ENCODE measurements around the gene ABCC10.
"Not testable (repeated sequence)": the region's sequence is repeated elsewhere in the genome, so short reads cannot be mapped to it uniquely, and the experiment has no call there.

The ABCC10 gene

GRCh38 chr6:43450699-43451131, 23.4 kb downstream of the ABCC10 start:
- no peak for FAIRE-seq

GRCh38 chr6:43451348-43451747, 24.0 kb downstream of the ABCC10 start:
- no peak for FAIRE-seq

GRCh38 chr6:43451939-43452338, 24.6 kb downstream of the ABCC10 start:
- FAIRE-seq = no peak

- no peak for FAIRE-seq
Observed at GRCh38 chr6:43452896-43453295, 25.6 kb downstream of the ABCC10 start.

GRCh38 chr6:43453831-43454230, 26.5 kb downstream of the ABCC10 start:
- no peak for FAIRE-seq

- FAIRE-seq = no peak
Observed at GRCh38 chr6:43454290-43454695, 27.0 kb downstream of the ABCC10 start.

- no peak for FAIRE-seq
Observed at GRCh38 chr6:43454696-43455530, 27.6 kb downstream of the ABCC10 start.

GRCh38 chr6:43455531-43456428, 28.4 kb downstream of the ABCC10 start, which contains the start of gene DLK2:
DLK2 (minus strand) TSS chr6:43455548; CDS start chr6:43454825, 723 bp downstream.
- FAIRE-seq = no peak

GRCh38 chr6:43457643-43458042, 30.3 kb downstream of the ABCC10 start:
- no peak for FAIRE-seq

GRCh38 chr6:43458154-43458553, 30.8 kb downstream of the ABCC10 start:
- FAIRE-seq = not testable (repeated sequence)

GRCh38 chr6:43459535-43459934, 32.2 kb downstream of the ABCC10 start:
- FAIRE-seq = no peak

- no peak for FAIRE-seq
Observed at GRCh38 chr6:43460032-43460431, 32.7 kb downstream of the ABCC10 start.

- no peak for FAIRE-seq
Observed at GRCh38 chr6:43461936-43462335, 34.6 kb downstream of the ABCC10 start.

- no peak for FAIRE-seq
Observed at GRCh38 chr6:43464337-43464736, 37.0 kb downstream of the ABCC10 start.

- no peak for FAIRE-seq
Observed at GRCh38 chr6:43465948-43466347, 38.6 kb downstream of the ABCC10 start.

- not testable (repeated sequence) for FAIRE-seq
Observed at GRCh38 chr6:43467265-43467664, 39.9 kb downstream of the ABCC10 start.

- FAIRE-seq = no peak
Observed at GRCh38 chr6:43467752-43468151, 40.4 kb downstream of the ABCC10 start.

GRCh38 chr6:43468240-43468639, 40.9 kb downstream of the ABCC10 start:
- no peak for FAIRE-seq

GRCh38 chr6:43468748-43469681, 41.7 kb downstream of the ABCC10 start:
- FAIRE-seq = no peak

- FAIRE-seq = no peak
Observed at GRCh38 chr6:43469947-43470346, 42.6 kb downstream of the ABCC10 start.

- FAIRE-seq = no peak
Observed at GRCh38 chr6:43471399-43471798, 44.1 kb downstream of the ABCC10 start.

GRCh38 chr6:43472515-43472914, 45.2 kb downstream of the ABCC10 start:
- FAIRE-seq = no peak

- FAIRE-seq = no peak
Observed at GRCh38 chr6:43475516-43475915, 48.2 kb downstream of the ABCC10 start.

Data from islet of Langerhans (tissue), 1 donor.